Stimulated activated naive CD4-positive, alpha-beta T cell treated with Interleukin-2 at 50 U/mL for 16 hours (primary cell): ENCODE results near the gene C11orf42.

Source experiments
- DNase-seq: peaks from one replicate; lab custom pipeline; 2025; lab: John Stamatoyannopoulos, UW

Gene C11orf42

GRCh38 chr11:6205366-6205765 lies at the start of gene C11orf42:
Gene C11orf42, plus strand, starts transcription at chr11:6205557. Its CDS starts 59 bp downstream, at chr11:6205616.
- no peak for DNase-seq

- no peak for DNase-seq
These were observed 48.6 kb upstream of the C11orf42 start for GRCh38 chr11:6156628-6157359.

GRCh38 chr11:6170226-6170625 lies 35.1 kb upstream of the C11orf42 start, which contains the start of gene OR52B2:
Gene OR52B2, minus strand, starts transcription at chr11:6170326. Its CDS starts 0 bp downstream, at chr11:6170326.
- no peak for DNase-seq

GRCh38 chr11:6175440-6175839 lies 29.9 kb upstream of the C11orf42 start:
- DNase-seq: no peak

GRCh38 chr11:6191742-6192141 lies 13.6 kb upstream of the C11orf42 start:
- no peak for DNase-seq

GRCh38 chr11:6194065-6194581 lies 11.2 kb upstream of the C11orf42 start:
- no peak for DNase-seq

- no peak for DNase-seq
These were observed 9.0 kb upstream of the C11orf42 start for GRCh38 chr11:6196396-6196795.

- DNase-seq: no peak
These were observed 7.7 kb upstream of the C11orf42 start for GRCh38 chr11:6197466-6198200.

GRCh38 chr11:6199174-6199810 lies 6.1 kb upstream of the C11orf42 start, which contains the start of gene OR52W1:
Gene OR52W1, plus strand, starts transcription at chr11:6199224. Its CDS starts 0 bp downstream, at chr11:6199224.
- no peak for DNase-seq

- DNase-seq: no peak
These were observed 4.4 kb upstream of the C11orf42 start for GRCh38 chr11:6200975-6201374.

GRCh38 chr11:6201481-6201880 lies 3.9 kb upstream of the C11orf42 start:
- DNase-seq: no peak

GRCh38 chr11:6202041-6202440 lies 3.3 kb upstream of the C11orf42 start:
- DNase-seq: no peak

- no peak for DNase-seq
These were observed 2.0 kb upstream of the C11orf42 start for GRCh38 chr11:6203327-6203726.

GRCh38 chr11:6204706-6205105 lies 651 bp upstream of the C11orf42 start:
- no peak for DNase-seq

- no peak for DNase-seq
These were observed 1.3 kb downstream of the C11orf42 start for GRCh38 chr11:6206456-6207180.

- no peak for DNase-seq
These were observed 4.4 kb downstream of the C11orf42 start for GRCh38 chr11:6209801-6210200.

GRCh38 chr11:6210274-6210955 lies 5.1 kb downstream of the C11orf42 start:
- DNase-seq: no peak

GRCh38 chr11:6214530-6214929 lies 9.2 kb downstream of the C11orf42 start:
- DNase-seq: no peak

GRCh38 chr11:6216501-6216900 lies 11.1 kb downstream of the C11orf42 start:
- DNase-seq: no peak

GRCh38 chr11:6217722-6218121 lies 12.4 kb downstream of the C11orf42 start:
- DNase-seq: no peak

GRCh38 chr11:6219359-6219758 lies 14.0 kb downstream of the C11orf42 start:
- no peak for DNase-seq
